HCT116 (cell line): ENCODE measurements around the gene RNF121. TPM values are rescaled to one million over a fixed set of nuclear protein-coding genes. Genes with fewer than 3 reads are reported as not detected.
A peak's percentile ranks its signal among the peaks of the same experiment; 100 is the strongest.

Source experiments
- ATAC-seq: fragments of 200-7000 bp; cut with Tn5 transposase; 2 replicates; pipeline ENCODE4 v1.9.1; 2020; ENCODE audit warnings: mild to moderate bottlenecking, moderate library complexity
- BruUV-seq: library from RNA; stranded (reverse); fragments of 400-500 nt; replicated peaks from 2 replicates; lab custom pipeline; 2021; lab: Mats Ljungman, UMichigan
- CTCF ChIA-PET: fragments of 300-600 bp; sonication (Branson Sonifier 250); formaldehyde crosslinking; loops from one replicate; lab custom pipeline; 2021; ENCODE audit warnings: antibody characterized with exemption; lab: Charles Lee
- POLR2A ChIA-PET: fragments of 300-600, 350-600 bp; sonication (Branson Sonifier 250); formaldehyde crosslinking; loops from one replicate; lab custom pipeline; 2021; ENCODE audit warnings: antibody characterized with exemption; lab: Charles Lee
- RAD21 ChIA-PET, 2 experiments: fragments of 300-600 bp; sonication (Branson Sonifier 250); formaldehyde crosslinking; loops; one replicate each; lab custom pipeline; 2023; ENCODE audit warnings: low total read pairs in 2 of 2; ENCODE audit not compliant: uncharacterized antibody in 2 of 2, unreplicated experiment in 2 of 2, low non-redundant PET in 1 of 2; lab: Charles Lee
- DNase-seq: peaks from one replicate; pipeline ENCODE4 v3.0.0-alpha.2; 2010; ENCODE audit warnings: low read depth, low spot score
- H2AFZ ChIP-seq: fragments of 200-600 bp; shearing (Covaris generic), sonication (generic); 2 replicates; pipeline ENCODE4 v1.6.1; 2017; ENCODE audit warnings: low read depth, mixed run types, mixed read lengths, antibody characterized with exemption, low read length; ENCODE audit not compliant: poor library complexity, severe bottlenecking
- H3K27ac ChIP-seq: 2 replicates; pipeline ENCODE4 v1.5.1; 2012; ENCODE audit warnings: low read depth, low read length
- H3K27me3 ChIP-seq: fragments of 200-600 bp; sonication (generic); 2 replicates; pipeline ENCODE4 v1.6.1; 2016; ENCODE audit warnings: mixed run types, low read length, mixed read lengths; ENCODE audit not compliant: insufficient read depth
- H3K36me3 ChIP-seq, 2 experiments: fragments of 200-500 bp in 1 of 2; fragments of 200-600 bp in 1 of 2; sonication (Bioruptor generic) in 1 of 2; sonication (generic) in 1 of 2; 2 replicates each; pipeline versions ENCODE4 v1.5.1 to v1.6.1; 2014 to 2016; ENCODE audit warnings: low read length in 2 of 2, inconsistent platforms in 1 of 2, mixed read lengths in 1 of 2, mixed run types in 1 of 2; ENCODE audit not compliant: insufficient read depth in 2 of 2, control insufficient read depth in 1 of 2
- H3K4me1 ChIP-seq, 2 experiments: fragments of 200-600 bp in 1 of 2; sonication (generic) in 1 of 2; 2 replicates each; pipeline versions ENCODE4 v1.5.1 to v1.6.1; 2012 to 2017; ENCODE audit warnings: low read length in 2 of 2, inconsistent platforms in 1 of 2, mild to moderate bottlenecking in 1 of 2, mixed read lengths in 1 of 2, mixed run types in 1 of 2, moderate library complexity in 1 of 2; ENCODE audit not compliant: insufficient read depth in 2 of 2, control insufficient read depth in 1 of 2
- H3K4me2 ChIP-seq: fragments of 200-600 bp; sonication (generic); 2 replicates; pipeline ENCODE4 v1.6.1; 2017; ENCODE audit warnings: mixed run types, low read length, mixed read lengths
- H3K4me3 ChIP-seq, 2 experiments: fragments of 200-600 bp in 1 of 2; sonication (generic) in 1 of 2; replicated peaks in 1 of 2; 2 replicates each; pipeline ENCODE4 v1.5.1; 2011 to 2016; ENCODE audit warnings: low read length in 2 of 2, control low read depth in 1 of 2, low read depth in 1 of 2, mild to moderate bottlenecking in 1 of 2, mixed read lengths in 1 of 2, mixed run types in 1 of 2
- H3K79me2 ChIP-seq: fragments of 200-600 bp; sonication (generic); 2 replicates; pipeline ENCODE4 v1.6.1; 2017; ENCODE audit warnings: mild to moderate bottlenecking, mixed run types, low read length, moderate library complexity, mixed read lengths; ENCODE audit not compliant: insufficient read depth
- H3K9ac ChIP-seq: fragments of 200-600 bp; sonication (generic); 2 replicates; pipeline ENCODE4 v1.6.1; 2016; ENCODE audit warnings: low read length, mixed read lengths
- H3K9me2 ChIP-seq: fragments of 200-600 bp; sonication (generic), shearing (Covaris generic); 2 replicates; pipeline ENCODE4 v1.6.1; 2017; ENCODE audit warnings: mixed run types, mild to moderate bottlenecking, moderate library complexity; ENCODE audit not compliant: insufficient read depth
- H3K9me3 ChIP-seq, 2 experiments: fragments of 200-500 bp in 1 of 2; fragments of 200-600 bp in 1 of 2; sonication (Bioruptor generic) in 1 of 2; sonication (generic) in 1 of 2; 2 replicates each; pipeline ENCODE4 v1.6.1; 2014 to 2017; ENCODE audit warnings: low read length in 2 of 2, mixed read lengths in 2 of 2, inconsistent platforms in 1 of 2, low read depth in 1 of 2, mild to moderate bottlenecking in 1 of 2, mixed run types in 1 of 2, moderate library complexity in 1 of 2; ENCODE audit not compliant: control insufficient read depth in 1 of 2, insufficient read depth in 1 of 2
- H4K20me1 ChIP-seq: fragments of 200-600 bp; sonication (generic), shearing (Covaris generic); 2 replicates; pipeline ENCODE4 v1.6.1; 2017; ENCODE audit warnings: mixed run types, mild to moderate bottlenecking, moderate library complexity; ENCODE audit not compliant: insufficient read depth
- CBX3 ChIP-seq: IDR thresholded peaks from 2 replicates; pipeline ENCODE4 v1.6.1; 2012; ENCODE audit warnings: low read depth
- CEBPB ChIP-seq: IDR thresholded peaks from 2 replicates; pipeline ENCODE4 v1.6.1; 2012; ENCODE audit warnings: low read depth
- CTCF ChIP-seq, 3 experiments: fragments of 200-600 bp in 1 of 3; sonication (generic) in 1 of 3; IDR thresholded peaks in 2 of 3; conservative IDR thresholded peaks in 1 of 3; 2 replicates each; pipeline ENCODE4 v1.5.1; 2012 to 2017; ENCODE audit warnings: low read depth in 2 of 3, low read length in 2 of 3, antibody characterized with exemption in 1 of 3, borderline replicate concordance in 1 of 3, control low read depth in 1 of 3, mild to moderate bottlenecking in 1 of 3, mixed read lengths in 1 of 3, mixed run types in 1 of 3, moderate library complexity in 1 of 3; ENCODE audit not compliant: insufficient read depth in 1 of 3
- EGR1 ChIP-seq: IDR thresholded peaks from 2 replicates; pipeline ENCODE4 v1.6.1; 2012; ENCODE audit warnings: low read depth
- EZH2 ChIP-seq: fragments of 200-600 bp; sonication (generic); IDR thresholded peaks from 2 replicates; pipeline ENCODE4 v1.6.1; 2017; ENCODE audit warnings: antibody characterized with exemption, mixed run types
- EZH2phosphoT487 ChIP-seq: fragments of 200-600 bp; IDR thresholded peaks from 2 replicates; pipeline ENCODE4 v1.6.1; 2018; ENCODE audit warnings: antibody characterized with exemption, borderline replicate concordance
- FOSL1 ChIP-seq: IDR thresholded peaks from 2 replicates; pipeline ENCODE4 v1.6.1; 2012; ENCODE audit warnings: low read depth
- JUND ChIP-seq: IDR thresholded peaks from 2 replicates; pipeline ENCODE4 v1.6.1; 2012
- REST ChIP-seq: IDR thresholded peaks from 2 replicates; pipeline ENCODE4 v1.6.1; 2012; ENCODE audit warnings: low read depth
- SP1 ChIP-seq: IDR thresholded peaks from 2 replicates; pipeline ENCODE4 v1.6.1; 2012; ENCODE audit warnings: low read depth
- TCF7L2 ChIP-seq: IDR thresholded peaks from 2 replicates; pipeline ENCODE4 v1.7.0; 2011; ENCODE audit warnings: borderline replicate concordance, inconsistent platforms; ENCODE audit not compliant: insufficient read depth, insufficient read length; ENCODE audit errors: extremely low read depth
- YY1 ChIP-seq: IDR thresholded peaks from 2 replicates; pipeline ENCODE4 v1.6.1; 2011; ENCODE audit warnings: low read length, low read depth, moderate library complexity, mild to moderate bottlenecking; ENCODE audit not compliant: insufficient replicate concordance; ENCODE audit errors: extremely low read depth
- ZFX ChIP-seq: fragments of 450-650 bp; IDR thresholded peaks from 2 replicates; pipeline ENCODE4 v1.6.1; 2017
- ZNF274 ChIP-seq: fragments of 200-500 bp; sonication (Bioruptor generic); IDR thresholded peaks from 2 replicates; pipeline ENCODE4 v1.6.1; 2014; ENCODE audit warnings: mild to moderate bottlenecking, low read depth, low read length, inconsistent platforms
- intact Hi-C: fragments of 100-400 bp; cut with micrococcal nuclease; formaldehyde crosslinking; loops from 2 replicates; pipeline ENCODE4 v1.10.0; 2022
- total RNA-seq: library from RNA; stranded (reverse); gene quantifications from one replicate; pipeline ENCODE4 v1.2.1, GENCODE V29; 2021; ENCODE audit not compliant: unreplicated experiment

The RNF121 gene
- total RNA-seq, 1 experiment from 2014 or later: 24.5 TPM

GRCh38 chr11:72038491-72038890, 109.6 kb downstream of the RNF121 start:
- peaks cover 24 to 50% of the 10 kb centered on the region in 2 experiments for H3K4me1 ChIP-seq
- ChIA-PET CTCF (interaction anchor here (0.8 kb wide), 1 partner anchor 14 kb away, joined by 3 read pairs; no protein-coding TSS in a partner anchor), RAD21 (no interaction called here), POLR2A (no interaction called here)
- H3K4me2 ChIP-seq: 0 out of 2 replicates have a peak overlapping the region, but pooled peaks have one; percentile 81
- no peak overlapping the region for H3K4me3 ChIP-seq
- TF ChIP-seq TCF7L2 (no peak), EZH2 (no peak), YY1 (no peak), FOSL1 (no peak), EGR1 (no peak), JUND (no peak), EZH2phosphoT487 (no peak)
- BruUV-seq: no TSS peak
- H3K9me3 ChIP-seq: no peaks in the 10 kb centered on the region
- peaks cover 89% of the 10 kb centered on the region for H3K79me2 ChIP-seq
- H3K9ac ChIP-seq: no peak overlapping the region
- H3K27me3 ChIP-seq: no peaks in the 10 kb centered on the region
- H3K27ac ChIP-seq: no peak overlapping the region
- peaks cover 0 to 8% of the 10 kb centered on the region in 2 experiments; a peak in 2 of 4 replicates for H3K36me3 ChIP-seq
- H4K20me1 ChIP-seq: no peaks in the 10 kb centered on the region
- no peak overlapping the region for H2AFZ ChIP-seq
- no peaks in the 10 kb centered on the region for H3K9me2 ChIP-seq
- ATAC-seq: no peak
- no peak for DNase-seq
- intact Hi-C loops: no loop called here

- ChIA-PET RAD21 (interaction anchor here in 1 of 2 experiments (0.8 kb wide), 1 partner anchor 251 kb away, joined by 3 read pairs; no protein-coding TSS in a partner anchor), POLR2A (no interaction called here), CTCF (interaction anchor here (0.8 to 2.2 kb wide), 3 partner anchors 14 to 395 kb away, joined by 3 to 10 read pairs (median 3); partner anchors contain the start of gene CLPB)
- Histone ChIP-seq H3K4me3 (no peak overlapping the region), H3K79me2 (peaks cover 90% of the 10 kb centered on the region), H3K9ac (no peak overlapping the region), H3K27me3 (no peaks in the 10 kb centered on the region), H3K27ac (peak overlapping the region; percentile 83; the same call in 1 of the 2 replicates), H2AFZ (no peak overlapping the region), H3K9me2 (no peaks in the 10 kb centered on the region), H4K20me1 (no peaks in the 10 kb centered on the region), H3K36me3 (peaks cover 0 to 2% of the 10 kb centered on the region in 2 experiments; a peak in 2 of 4 replicates), H3K4me2 (peak overlapping the region; percentile 81), H3K9me3 (no peaks in the 10 kb centered on the region), H3K4me1 (peaks cover 24 to 53% of the 10 kb centered on the region in 2 experiments)
- ATAC-seq: no peak
- intact Hi-C loops: no loop called here
- BruUV-seq: no TSS peak
- no peak for DNase-seq
- TF ChIP-seq EZH2 (no peak), REST (no peak), CEBPB (no peak), CBX3 (no peak), SP1 (no peak), ZFX (no peak), EZH2phosphoT487 (no peak), ZNF274 (no peak), CTCF (IDR thresholded peaks at IDR 0.05 in 2 of 3, conservative IDR thresholded peaks at IDR 0.05 in 1 of 3; ENCODE audit: borderline replicate concordance in 1 of 3, insufficient read depth in 1 of 3, low read depth in 2 of 3, low read length in 2 of 3) (no peak)
These were observed 110.4 kb downstream of the RNF121 start for GRCh38 chr11:72039031-72039855.
